IPS-11a (cell line): ENCODE measurements around the gene TRIP12.
"Not testable (repeated sequence)": the region's sequence is repeated elsewhere in the genome, so short reads cannot be mapped to it uniquely, and the experiment has no call there.

Experiments used
- H3K4me3 ChIP-seq: one replicate; pipeline ENCODE4 v1.5.1; 2013; ENCODE audit warnings: low read depth, low read length, control low read depth

TRIP12 gene

GRCh38 chr2:229835596-229836283 lies 86.1 kb downstream of the TRIP12 start:
- H3K4me3 ChIP-seq: no peak overlapping the region

DNA sequence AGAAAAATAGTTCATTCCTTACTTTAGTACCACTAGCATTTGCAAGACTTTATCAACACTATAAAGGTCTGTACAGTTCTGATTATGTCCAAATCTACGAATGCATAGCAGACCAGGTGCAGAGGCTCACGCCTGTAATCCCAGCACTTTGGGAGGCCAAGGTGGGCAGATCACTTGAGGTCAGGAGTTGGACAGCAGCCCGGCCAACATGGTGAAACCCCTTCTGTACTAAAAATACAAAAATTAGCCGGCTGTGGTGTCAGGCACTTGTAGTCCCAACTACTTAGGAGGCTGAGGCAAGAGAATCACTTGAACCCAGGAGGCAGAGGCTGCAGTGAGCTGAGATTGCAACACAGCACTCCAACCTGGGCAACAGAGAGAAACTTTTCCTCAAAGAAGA lies 87.4 kb downstream of the TRIP12 start:
- not testable (repeated sequence) for H3K4me3 ChIP-seq

DNA sequence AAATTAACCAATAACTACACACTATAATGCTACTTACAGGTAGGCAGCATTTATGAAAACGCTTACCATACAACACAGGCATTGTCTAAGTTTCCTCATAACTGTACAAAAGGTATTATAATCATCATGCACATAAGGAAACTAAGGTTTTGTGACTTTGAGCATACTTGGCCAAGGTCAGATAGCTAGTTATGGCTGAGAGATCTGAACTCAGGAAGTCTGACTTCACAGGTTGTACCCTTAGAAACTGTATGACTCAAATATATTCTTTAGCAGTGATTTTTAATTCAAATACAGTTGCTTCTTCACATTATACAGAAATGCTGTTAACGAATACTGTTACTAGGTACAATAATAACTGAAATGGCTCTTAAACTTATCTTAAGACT lies 89.3 kb downstream of the TRIP12 start:
- no peak overlapping the region for H3K4me3 ChIP-seq

DNA sequence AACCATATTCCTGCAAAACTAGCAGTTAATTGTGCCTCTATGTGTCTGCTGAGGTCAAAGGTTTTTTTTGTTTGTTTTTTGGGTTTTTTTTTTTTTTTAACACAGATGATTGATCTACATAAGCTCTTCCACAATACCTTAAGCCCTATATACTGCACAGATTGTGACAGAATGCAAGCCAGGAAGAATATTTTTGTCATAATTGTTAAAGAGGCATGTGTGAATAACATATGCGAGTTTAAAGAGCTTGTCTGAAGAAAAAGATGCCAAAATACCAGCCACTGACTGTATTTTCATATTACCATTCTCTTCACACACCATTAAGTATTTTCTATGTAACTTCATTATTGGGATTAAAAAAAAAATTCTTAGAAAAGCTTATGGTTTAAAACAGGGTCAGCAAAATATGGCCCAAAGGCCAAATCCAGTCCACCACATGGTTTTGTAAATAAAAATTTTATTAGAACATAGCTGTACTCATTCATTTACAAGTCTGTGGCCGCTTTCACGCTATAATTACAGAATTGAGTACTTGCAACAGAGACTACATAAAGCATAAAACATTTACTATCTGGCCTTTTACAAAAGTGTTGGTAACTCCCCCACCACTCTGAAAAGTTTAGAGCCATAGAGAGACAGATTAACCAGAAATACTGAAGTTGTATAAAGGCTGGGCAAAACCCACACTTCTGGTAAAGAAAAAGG lies 89.9 kb downstream of the TRIP12 start:
- H3K4me3 ChIP-seq: no peak overlapping the region

DNA sequence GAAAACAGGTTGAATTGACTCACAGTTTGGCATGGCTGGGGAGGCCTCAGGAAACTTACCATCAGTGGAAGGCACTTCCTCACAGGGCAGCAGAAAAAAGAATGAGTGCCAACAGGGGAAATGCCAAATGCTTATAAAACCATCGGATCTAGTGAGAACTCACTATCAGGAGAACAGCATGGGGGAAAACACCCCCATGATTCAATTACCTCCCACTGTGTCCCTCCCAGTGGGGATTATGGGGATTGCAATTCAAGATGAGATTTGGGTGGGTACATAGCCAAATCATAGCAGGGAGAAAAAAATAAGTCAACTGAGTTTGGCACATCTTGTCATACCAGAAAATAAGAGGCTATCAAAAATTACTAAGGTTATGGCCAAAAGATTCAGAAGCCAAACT lies 96.3 kb downstream of the TRIP12 start:
- no peak overlapping the region for H3K4me3 ChIP-seq

GRCh38 chr2:229821316-229821715 lies 100.5 kb downstream of the TRIP12 start:
- no peak overlapping the region for H3K4me3 ChIP-seq

DNA sequence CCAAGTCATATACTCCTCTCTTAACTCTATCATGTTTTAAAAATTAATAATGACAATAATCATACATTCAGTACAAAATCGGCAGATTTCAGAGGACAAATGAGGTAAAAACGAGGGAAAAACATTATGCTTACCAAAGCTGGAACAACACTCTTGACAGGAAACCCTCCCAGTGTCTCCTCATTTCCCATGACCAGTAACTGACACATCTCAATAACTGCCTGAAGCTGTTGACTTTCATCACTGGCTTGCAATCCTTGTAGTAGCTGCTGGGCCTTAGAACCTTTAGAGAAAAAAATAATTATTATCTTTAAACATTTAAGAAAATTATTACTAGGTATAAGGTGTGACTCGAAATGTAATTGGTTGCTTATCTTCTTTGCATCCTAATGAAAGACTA lies 103.6 kb downstream of the TRIP12 start:
- H3K4me3 ChIP-seq: no peak overlapping the region

GRCh38 chr2:229815858-229816257 lies 106.0 kb downstream of the TRIP12 start:
- H3K4me3 ChIP-seq: no peak overlapping the region

- no peak overlapping the region for H3K4me3 ChIP-seq
Observed at GRCh38 chr2:229815342-229815741, 106.5 kb downstream of the TRIP12 start.

DNA sequence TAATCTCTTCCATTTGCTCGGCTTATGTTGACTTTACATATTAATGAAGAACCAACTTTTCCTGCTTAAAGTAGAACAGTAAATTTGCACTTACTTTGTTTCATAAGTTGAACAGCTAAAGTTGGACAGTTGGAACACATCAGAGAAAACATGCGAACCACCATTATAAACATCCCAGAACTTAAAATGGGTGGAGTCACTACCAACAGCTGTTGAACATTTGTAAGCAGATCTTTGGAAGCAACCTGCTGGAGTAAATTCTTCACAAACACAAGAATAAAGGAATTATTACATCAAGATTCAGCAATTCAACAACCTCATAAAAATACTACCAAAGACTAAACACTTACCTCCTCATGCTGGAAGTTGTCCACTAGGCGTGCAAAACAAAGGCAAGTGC lies 111.0 kb downstream of the TRIP12 start:
- H3K4me3 ChIP-seq: no peak overlapping the region

GRCh38 chr2:229805559-229805958 lies 116.2 kb downstream of the TRIP12 start:
- no peak overlapping the region for H3K4me3 ChIP-seq

DNA sequence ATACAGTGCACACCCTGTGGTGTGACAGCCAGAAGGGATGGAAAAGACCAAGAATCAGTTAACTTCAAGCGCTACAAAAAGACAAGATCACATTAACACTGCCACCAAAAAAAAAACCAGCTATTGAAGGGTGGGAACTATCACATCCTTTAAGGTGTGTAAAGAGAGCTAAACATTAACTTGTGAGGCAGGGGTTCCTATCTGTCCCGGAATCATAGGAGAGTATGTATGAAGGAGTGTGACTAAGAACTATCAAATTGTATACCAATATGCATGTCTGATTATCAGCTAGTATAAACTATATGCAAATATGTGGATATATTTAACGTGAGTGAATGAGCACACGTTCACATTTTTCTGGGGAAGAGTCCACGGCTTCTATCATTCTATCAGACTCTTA lies 119.0 kb downstream of the TRIP12 start:
- no peak overlapping the region for H3K4me3 ChIP-seq

- no peak overlapping the region for H3K4me3 ChIP-seq
Observed at GRCh38 chr2:229800997-229801754, 120.6 kb downstream of the TRIP12 start.

DNA sequence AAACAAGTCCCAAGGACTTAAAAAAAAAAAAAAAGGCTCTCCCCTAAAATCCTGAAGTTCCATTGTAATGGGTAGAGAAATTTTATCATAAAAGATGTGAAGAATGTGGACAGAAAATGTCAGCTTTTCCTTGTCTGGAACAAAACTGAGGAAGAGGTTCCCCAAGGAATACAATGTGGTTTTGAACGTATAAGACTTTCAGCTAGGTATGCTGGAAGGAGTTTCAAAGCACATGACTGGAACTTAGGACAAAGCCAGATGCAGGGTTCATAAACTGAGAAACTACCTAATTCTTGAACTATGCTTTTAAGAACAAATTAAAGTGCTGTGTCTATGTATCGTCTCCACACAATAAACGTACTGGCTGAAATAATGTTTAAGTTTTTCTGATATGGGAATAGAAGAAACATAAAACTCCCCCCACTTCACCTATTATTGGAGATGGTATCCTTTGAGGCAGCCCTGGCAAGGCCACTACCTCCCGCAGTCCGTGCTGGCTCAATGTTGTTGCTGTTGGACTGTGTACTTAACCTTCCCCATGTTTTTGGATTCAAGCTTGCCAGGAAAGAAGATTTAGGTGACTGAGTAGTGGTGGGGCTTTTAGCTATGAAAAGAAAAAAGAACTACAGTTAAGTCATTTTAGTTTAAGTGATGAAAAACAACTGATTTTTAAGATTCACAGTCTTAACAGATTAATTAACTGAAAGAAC lies 123.2 kb downstream of the TRIP12 start:
- no peak overlapping the region for H3K4me3 ChIP-seq

DNA sequence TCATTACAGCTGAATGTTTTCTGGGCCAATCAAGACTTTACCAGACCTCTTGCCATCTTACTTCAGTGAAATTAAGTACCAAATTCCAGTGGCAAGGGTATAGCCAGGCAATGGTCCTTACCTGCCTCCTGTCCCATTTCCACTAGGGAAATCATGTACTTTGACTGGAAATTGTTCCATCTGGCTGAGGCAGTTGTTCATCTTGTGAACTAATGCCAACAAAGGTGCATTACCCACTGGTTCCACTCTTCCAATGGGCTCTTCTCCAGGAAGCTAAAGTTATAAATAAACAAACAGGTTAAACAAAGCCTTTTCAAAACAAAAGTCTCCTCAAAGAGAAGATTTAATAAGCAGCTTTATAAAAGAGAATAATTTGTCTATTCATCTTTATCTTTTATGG lies 126.8 kb downstream of the TRIP12 start:
- no peak overlapping the region for H3K4me3 ChIP-seq

GRCh38 chr2:229794636-229795035 lies 127.2 kb downstream of the TRIP12 start:
- H3K4me3 ChIP-seq: no peak overlapping the region

- H3K4me3 ChIP-seq: not testable (repeated sequence)
Observed at GRCh38 chr2:229786289-229786688, 135.5 kb downstream of the TRIP12 start.

DNA sequence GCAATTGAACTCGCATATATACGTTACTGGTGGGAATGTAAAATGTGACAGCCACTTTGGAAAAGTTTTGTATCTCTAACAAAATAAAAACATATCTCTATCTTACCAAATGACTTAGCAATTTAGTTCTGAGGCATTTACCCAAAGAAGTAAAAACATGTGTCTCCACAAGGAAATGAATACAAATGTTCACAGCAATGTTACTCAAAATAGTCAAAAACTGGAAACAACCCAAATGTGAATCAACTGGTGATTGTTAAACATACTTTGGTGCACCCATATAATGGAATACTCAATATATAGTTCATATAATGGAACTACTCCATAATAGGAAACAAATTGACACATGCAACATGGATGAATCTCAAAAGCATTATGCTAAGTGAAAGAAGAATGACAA lies 137.0 kb downstream of the TRIP12 start:
- H3K4me3 ChIP-seq: no peak overlapping the region

DNA sequence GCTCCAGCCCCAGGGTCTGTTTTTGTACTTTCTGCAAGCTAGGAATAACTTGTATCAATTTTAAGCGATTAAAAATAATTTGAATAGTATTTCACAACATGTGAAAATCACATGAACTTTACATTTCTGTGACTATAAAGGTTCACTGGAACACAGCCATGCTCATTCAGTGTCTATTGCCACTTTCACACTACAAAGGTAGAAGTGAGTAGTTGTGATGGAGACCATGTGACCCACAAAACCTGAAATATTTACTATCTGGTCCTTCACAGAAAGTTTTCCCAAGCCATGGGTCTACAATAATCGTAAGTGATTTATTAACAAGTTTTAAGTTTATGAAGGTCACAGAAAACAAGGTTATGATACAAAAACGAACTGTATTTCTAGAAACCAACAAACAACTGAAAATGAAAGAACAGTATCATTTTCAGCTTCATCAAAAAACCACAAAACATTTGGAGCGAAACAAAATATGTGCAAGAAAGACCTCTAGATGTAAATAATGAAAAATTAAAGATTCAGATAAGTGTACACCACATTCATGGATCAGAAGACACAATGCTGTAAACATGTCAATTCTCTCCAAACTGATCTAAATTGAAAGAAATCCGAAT lies 138.6 kb downstream of the TRIP12 start:
- no peak overlapping the region for H3K4me3 ChIP-seq

DNA sequence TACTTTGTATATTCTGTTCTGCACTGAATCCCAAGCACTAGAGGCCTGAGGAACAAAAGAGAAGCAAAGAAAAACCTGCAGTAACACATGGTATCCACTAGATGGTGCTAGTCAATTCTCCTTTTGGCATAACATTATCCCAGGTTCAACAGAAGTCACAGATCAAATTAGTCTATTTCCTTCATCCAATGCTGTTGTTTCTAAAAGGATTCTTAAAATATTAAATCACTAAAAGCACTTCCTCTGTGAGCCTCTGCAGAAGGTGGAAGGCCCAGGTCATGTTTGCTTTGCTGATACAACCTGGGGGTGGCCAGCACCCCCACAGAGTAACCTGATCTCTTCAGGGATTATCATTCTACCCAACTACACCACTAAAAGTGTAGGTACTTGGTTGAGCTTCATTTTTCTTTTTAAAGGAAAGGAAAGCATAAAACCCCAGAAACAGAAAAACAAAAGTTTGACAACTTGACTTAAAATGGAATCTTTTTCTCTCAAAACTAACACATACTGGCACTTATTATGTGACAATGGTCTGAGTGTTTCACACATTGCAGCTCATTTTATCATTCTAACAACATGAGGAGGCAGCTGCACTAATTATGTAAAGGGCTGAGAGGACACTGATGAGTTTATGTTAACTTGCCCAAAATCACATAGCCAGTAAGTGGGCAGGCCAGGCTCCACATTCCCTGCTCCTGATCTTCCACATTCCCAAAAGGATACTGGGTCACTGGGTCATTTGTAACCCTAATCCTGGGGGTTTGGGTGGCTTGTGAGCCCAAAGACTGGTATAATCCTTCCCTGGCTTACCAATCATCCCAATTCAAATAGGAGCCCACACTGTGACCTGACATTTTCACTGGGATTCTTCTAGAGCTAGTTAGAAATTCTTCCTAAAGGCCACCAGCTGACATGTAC lies 140.7 kb downstream of the TRIP12 start:
- H3K4me3 ChIP-seq: no peak overlapping the region
